ENCODE results near the gene DLEC1. TPM values are rescaled to one million over a fixed set of nuclear protein-coding genes. Genes with fewer than 3 reads are reported as not detected.

DLEC1 gene
- total and polyA plus RNA-seq, 9 of the 15 experiments (the other 6 are each of a cell fraction or from before 2014, with no cell fraction given), result 0.07 to 0.08 TPM; not detected in 7

DNA sequence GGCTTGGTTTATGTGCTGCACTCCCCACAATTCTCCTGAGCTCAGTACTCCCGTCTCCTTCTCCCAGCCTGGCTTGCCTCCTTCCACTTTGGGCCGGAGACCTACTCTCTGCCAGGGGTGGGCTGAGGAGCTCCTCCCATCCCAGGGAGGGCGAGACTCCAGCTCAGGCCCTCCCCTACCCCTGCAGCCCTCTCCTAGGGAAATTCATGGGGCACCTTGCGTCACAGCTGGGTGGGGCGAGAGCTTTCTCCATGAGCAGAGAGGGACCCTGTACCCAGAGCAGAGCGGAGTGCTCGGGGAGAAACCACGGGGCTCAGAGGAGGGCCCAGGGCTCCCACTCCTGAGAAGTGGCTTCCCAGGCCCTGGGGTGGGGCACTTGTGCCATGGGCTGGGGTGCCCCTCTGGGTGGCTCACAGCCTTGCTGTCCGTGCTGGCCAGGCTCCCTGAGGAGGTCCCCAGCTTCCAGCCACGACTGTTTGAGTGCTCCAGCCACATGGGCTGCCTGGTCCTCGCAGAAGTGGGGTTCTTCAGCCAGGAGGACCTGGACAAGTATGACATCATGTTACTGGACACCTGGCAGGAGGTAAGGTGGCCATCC lies 35.1 kb upstream of the DLEC1 start (continued):
- TF ChIP-seq ZNF143 (CRISPR knock-in tag; IDR thresholded peaks at IDR 0.05) (no peak), STAG1 (CRISPR knock-in tag; IDR thresholded peaks at IDR 0.05; ENCODE audit: borderline replicate concordance) (no peak), HDAC3 (IDR thresholded peaks at IDR 0.05; ENCODE audit: borderline replicate concordance, partially characterized antibody) (no peak), FOXK1 (CRISPR knock-in tag; IDR thresholded peaks at IDR 0.05; ENCODE audit: borderline replicate concordance) (0 out of 2 replicates have a peak, but pooled peaks have one; percentile 12), PRMT5 (CRISPR knock-in tag; IDR thresholded peaks at IDR 0.05) (no peak), CBFA2T3 (IDR thresholded peaks at IDR 0.05) (no peak), FOXM1 (IDR thresholded peaks at IDR 0.05; ENCODE audit: low read depth) (no peak), FOXM1 (CRISPR knock-in tag; IDR thresholded peaks at IDR 0.05; ENCODE audit: low read depth) (no peak), ZC3H8 (IDR thresholded peaks at IDR 0.05) (no peak), ZC3H4 (CRISPR knock-in tag; IDR thresholded peaks at IDR 0.05; ENCODE audit: borderline replicate concordance) (0 out of 2 replicates have a peak, but pooled peaks have one; percentile 32), EZH2 (IDR thresholded peaks at IDR 0.05; ENCODE audit: borderline replicate concordance, low read depth, low read length) (no peak), HDAC6 (IDR thresholded peaks at IDR 0.05; ENCODE audit: low read depth, low read length) (no peak), ZSCAN32 (CRISPR knock-in tag; IDR thresholded peaks at IDR 0.05) (no peak), HSF4 (CRISPR knock-in tag; IDR thresholded peaks at IDR 0.05; ENCODE audit: borderline replicate concordance) (no peak), POLR2G (IDR thresholded peaks at IDR 0.05; ENCODE audit: low read depth, low read length) (0 out of 2 replicates have a peak, but pooled peaks have one; percentile 49)
- TF ChIP-seq, protein P1, sequence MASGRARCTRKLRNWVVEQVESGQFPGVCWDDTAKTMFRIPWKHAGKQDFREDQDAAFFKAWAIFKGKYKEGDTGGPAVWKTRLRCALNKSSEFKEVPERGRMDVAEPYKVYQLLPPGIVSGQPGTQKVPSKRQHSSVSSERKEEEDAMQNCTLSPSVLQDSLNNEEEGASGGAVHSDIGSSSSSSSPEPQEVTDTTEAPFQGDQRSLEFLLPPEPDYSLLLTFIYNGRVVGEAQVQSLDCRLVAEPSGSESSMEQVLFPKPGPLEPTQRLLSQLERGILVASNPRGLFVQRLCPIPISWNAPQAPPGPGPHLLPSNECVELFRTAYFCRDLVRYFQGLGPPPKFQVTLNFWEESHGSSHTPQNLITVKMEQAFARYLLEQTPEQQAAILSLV (tag; IDR thresholded peaks at IDR 0.05), result no peak
- TF ChIP-seq, protein P2, sequence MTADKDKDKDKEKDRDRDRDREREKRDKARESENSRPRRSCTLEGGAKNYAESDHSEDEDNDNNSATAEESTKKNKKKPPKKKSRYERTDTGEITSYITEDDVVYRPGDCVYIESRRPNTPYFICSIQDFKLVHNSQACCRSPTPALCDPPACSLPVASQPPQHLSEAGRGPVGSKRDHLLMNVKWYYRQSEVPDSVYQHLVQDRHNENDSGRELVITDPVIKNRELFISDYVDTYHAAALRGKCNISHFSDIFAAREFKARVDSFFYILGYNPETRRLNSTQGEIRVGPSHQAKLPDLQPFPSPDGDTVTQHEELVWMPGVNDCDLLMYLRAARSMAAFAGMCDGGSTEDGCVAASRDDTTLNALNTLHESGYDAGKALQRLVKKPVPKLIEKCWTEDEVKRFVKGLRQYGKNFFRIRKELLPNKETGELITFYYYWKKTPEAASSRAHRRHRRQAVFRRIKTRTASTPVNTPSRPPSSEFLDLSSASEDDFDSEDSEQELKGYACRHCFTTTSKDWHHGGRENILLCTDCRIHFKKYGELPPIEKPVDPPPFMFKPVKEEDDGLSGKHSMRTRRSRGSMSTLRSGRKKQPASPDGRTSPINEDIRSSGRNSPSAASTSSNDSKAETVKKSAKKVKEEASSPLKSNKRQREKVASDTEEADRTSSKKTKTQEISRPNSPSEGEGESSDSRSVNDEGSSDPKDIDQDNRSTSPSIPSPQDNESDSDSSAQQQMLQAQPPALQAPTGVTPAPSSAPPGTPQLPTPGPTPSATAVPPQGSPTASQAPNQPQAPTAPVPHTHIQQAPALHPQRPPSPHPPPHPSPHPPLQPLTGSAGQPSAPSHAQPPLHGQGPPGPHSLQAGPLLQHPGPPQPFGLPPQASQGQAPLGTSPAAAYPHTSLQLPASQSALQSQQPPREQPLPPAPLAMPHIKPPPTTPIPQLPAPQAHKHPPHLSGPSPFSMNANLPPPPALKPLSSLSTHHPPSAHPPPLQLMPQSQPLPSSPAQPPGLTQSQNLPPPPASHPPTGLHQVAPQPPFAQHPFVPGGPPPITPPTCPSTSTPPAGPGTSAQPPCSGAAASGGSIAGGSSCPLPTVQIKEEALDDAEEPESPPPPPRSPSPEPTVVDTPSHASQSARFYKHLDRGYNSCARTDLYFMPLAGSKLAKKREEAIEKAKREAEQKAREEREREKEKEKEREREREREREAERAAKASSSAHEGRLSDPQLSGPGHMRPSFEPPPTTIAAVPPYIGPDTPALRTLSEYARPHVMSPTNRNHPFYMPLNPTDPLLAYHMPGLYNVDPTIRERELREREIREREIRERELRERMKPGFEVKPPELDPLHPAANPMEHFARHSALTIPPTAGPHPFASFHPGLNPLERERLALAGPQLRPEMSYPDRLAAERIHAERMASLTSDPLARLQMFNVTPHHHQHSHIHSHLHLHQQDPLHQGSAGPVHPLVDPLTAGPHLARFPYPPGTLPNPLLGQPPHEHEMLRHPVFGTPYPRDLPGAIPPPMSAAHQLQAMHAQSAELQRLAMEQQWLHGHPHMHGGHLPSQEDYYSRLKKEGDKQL (CRISPR knock-in tag; IDR thresholded peaks at IDR 0.05; ENCODE audit: borderline replicate concordance), result 0 out of 2 replicates have a peak, but pooled peaks have one; percentile 76
- TF ChIP-seq, protein P3, sequence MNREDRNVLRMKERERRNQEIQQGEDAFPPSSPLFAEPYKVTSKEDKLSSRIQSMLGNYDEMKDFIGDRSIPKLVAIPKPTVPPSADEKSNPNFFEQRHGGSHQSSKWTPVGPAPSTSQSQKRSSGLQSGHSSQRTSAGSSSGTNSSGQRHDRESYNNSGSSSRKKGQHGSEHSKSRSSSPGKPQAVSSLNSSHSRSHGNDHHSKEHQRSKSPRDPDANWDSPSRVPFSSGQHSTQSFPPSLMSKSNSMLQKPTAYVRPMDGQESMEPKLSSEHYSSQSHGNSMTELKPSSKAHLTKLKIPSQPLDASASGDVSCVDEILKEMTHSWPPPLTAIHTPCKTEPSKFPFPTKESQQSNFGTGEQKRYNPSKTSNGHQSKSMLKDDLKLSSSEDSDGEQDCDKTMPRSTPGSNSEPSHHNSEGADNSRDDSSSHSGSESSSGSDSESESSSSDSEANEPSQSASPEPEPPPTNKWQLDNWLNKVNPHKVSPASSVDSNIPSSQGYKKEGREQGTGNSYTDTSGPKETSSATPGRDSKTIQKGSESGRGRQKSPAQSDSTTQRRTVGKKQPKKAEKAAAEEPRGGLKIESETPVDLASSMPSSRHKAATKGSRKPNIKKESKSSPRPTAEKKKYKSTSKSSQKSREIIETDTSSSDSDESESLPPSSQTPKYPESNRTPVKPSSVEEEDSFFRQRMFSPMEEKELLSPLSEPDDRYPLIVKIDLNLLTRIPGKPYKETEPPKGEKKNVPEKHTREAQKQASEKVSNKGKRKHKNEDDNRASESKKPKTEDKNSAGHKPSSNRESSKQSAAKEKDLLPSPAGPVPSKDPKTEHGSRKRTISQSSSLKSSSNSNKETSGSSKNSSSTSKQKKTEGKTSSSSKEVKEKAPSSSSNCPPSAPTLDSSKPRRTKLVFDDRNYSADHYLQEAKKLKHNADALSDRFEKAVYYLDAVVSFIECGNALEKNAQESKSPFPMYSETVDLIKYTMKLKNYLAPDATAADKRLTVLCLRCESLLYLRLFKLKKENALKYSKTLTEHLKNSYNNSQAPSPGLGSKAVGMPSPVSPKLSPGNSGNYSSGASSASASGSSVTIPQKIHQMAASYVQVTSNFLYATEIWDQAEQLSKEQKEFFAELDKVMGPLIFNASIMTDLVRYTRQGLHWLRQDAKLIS (CRISPR knock-in tag; IDR thresholded peaks at IDR 0.05), result no peak
